ENCODE measurements around the gene METTL17.
A peak's percentile ranks its signal among the peaks of the same experiment; 100 is the strongest.

DNA sequence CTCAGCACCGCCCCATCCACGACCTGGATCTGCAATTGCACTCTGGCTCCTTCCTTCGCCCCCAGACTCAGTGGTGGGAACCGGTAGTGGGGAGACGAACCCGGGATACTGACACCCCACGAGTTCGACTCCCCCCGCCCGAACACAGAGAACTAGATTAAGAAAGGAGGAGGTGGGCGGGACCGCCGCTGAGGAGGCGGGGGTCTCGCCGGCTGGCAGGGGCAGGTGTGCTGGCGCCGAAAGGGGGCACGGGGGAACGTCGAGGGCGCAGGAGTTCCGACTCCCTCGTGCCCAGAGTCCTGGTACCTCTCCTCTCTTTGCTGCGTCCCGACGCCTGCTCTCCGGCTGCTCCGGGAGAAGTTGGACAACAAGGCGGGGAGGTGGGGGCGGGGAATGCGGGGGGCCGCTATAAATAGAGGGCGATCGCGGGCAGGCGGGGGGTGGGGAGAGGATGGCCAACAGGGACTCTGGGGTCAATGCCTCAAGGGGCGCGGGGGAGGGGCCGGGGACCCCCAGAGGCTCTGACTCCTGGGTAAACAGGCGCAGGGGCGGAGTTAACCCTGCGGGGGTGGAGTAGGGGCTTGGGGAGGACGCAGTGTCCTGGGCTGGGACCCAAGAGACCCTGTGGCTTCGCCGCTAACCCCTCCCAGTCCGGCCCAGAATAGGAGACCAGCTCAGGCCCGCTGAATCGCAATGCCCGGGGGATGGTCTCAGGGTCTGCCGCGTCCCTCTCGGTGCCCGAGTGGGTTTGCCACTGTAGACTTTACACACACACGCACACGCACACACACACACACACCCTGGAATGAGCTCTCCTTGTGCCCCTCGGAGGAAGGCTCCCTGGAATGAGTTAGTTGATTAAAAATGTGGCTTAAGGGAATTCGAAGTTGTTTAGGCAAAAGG lies 35.8 kb downstream of the METTL17 start:
- TF ChIP-seq, protein P1, sequence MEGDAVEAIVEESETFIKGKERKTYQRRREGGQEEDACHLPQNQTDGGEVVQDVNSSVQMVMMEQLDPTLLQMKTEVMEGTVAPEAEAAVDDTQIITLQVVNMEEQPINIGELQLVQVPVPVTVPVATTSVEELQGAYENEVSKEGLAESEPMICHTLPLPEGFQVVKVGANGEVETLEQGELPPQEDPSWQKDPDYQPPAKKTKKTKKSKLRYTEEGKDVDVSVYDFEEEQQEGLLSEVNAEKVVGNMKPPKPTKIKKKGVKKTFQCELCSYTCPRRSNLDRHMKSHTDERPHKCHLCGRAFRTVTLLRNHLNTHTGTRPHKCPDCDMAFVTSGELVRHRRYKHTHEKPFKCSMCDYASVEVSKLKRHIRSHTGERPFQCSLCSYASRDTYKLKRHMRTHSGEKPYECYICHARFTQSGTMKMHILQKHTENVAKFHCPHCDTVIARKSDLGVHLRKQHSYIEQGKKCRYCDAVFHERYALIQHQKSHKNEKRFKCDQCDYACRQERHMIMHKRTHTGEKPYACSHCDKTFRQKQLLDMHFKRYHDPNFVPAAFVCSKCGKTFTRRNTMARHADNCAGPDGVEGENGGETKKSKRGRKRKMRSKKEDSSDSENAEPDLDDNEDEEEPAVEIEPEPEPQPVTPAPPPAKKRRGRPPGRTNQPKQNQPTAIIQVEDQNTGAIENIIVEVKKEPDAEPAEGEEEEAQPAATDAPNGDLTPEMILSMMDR (IDR thresholded peaks at IDR 0.05): no peak
- TF ChIP-seq POLR2A (IDR thresholded peaks at IDR 0.05): peak; percentile 17
